WTC11 (cell line): ENCODE measurements around the gene EFCAB5. TPM values are rescaled to one million over a fixed set of nuclear protein-coding genes. Genes with fewer than 3 reads are reported as not detected.

ENCODE experiments used
- ATAC-seq: fragments of 200-7000 bp; cut with Tn5 transposase; 2 replicates; pipeline ENCODE4 v1.10.0; 2021; ENCODE audit warnings: mild to moderate bottlenecking, moderate library complexity
- CTCF ChIA-PET: fragments of 300-600 bp; sonication (Branson Sonifier 250); formaldehyde crosslinking; loops from one replicate; lab custom pipeline; 2021; ENCODE audit warnings: antibody characterized with exemption; lab: Charles Lee
- POLR2A ChIA-PET: fragments of 350-600 bp; sonication (Branson Sonifier 250); formaldehyde crosslinking; loops from one replicate; lab custom pipeline; 2021; ENCODE audit warnings: antibody characterized with exemption; lab: Charles Lee
- DNase-seq: peaks from one replicate; pipeline ENCODE4 v3.0.0; 2021; ENCODE audit warnings: low spot score
- H3K27ac Mint-ChIP-seq: 2 replicates; pipeline ENCODE4 v1.8.0; 2021; ENCODE audit warnings: mixed read lengths
- H3K27me3 Mint-ChIP-seq: 2 replicates; pipeline ENCODE4 v1.8.0; 2021; ENCODE audit warnings: low read depth, mild to moderate bottlenecking, moderate library complexity, mixed read lengths
- H3K36me3 Mint-ChIP-seq: 2 replicates; pipeline ENCODE4 v1.8.0; 2021; ENCODE audit warnings: mixed read lengths
- H3K4me1 Mint-ChIP-seq: 2 replicates; pipeline ENCODE4 v1.8.0; 2022; ENCODE audit warnings: mixed read lengths
- H3K4me3 Mint-ChIP-seq: 2 replicates; pipeline ENCODE4 v1.8.0; 2021; ENCODE audit warnings: mild to moderate bottlenecking, moderate library complexity, mixed read lengths
- H3K9me3 Mint-ChIP-seq: 2 replicates; pipeline ENCODE4 v1.8.0; 2021; ENCODE audit warnings: mixed read lengths
- ATF1 ChIP-seq: sonication (generic); formaldehyde crosslinking; IDR thresholded peaks from 2 replicates; pipeline ENCODE4 v1.8.1; 2023; ENCODE audit warnings: mild to moderate bottlenecking, moderate library complexity, missing genetic modification reagents
- CBFB ChIP-seq: sonication (generic); formaldehyde crosslinking; IDR thresholded peaks from 2 replicates; pipeline ENCODE4 v1.8.1; 2022; ENCODE audit warnings: mild to moderate bottlenecking, low read depth, missing genetic modification reagents
- CREM ChIP-seq: sonication (generic); formaldehyde crosslinking; IDR thresholded peaks from 2 replicates; pipeline ENCODE4 v1.8.1; 2022; ENCODE audit warnings: mild to moderate bottlenecking, missing genetic modification reagents, moderate library complexity
- ESRRA ChIP-seq: sonication (generic); formaldehyde crosslinking; IDR thresholded peaks from 2 replicates; pipeline ENCODE4 v1.8.1; 2022; ENCODE audit warnings: mild to moderate bottlenecking, missing genetic modification reagents, borderline replicate concordance
- ETV6 ChIP-seq: sonication (generic); formaldehyde crosslinking; IDR thresholded peaks from 2 replicates; pipeline ENCODE4 v1.8.1; 2022; ENCODE audit warnings: mild to moderate bottlenecking, missing genetic modification reagents
- FOXJ3 ChIP-seq: sonication (generic); formaldehyde crosslinking; IDR thresholded peaks from 2 replicates; pipeline ENCODE4 v1.9.0; 2021; ENCODE audit warnings: missing genetic modification reagents, mild to moderate bottlenecking, borderline replicate concordance
- FOXK1 ChIP-seq: sonication (generic); formaldehyde crosslinking; IDR thresholded peaks from 2 replicates; pipeline ENCODE4 v1.8.0; 2022; ENCODE audit warnings: mild to moderate bottlenecking, moderate library complexity, missing genetic modification reagents
- GABPB1 ChIP-seq: sonication (generic); formaldehyde crosslinking; IDR thresholded peaks from 2 replicates; pipeline ENCODE4 v1.8.1; 2023; ENCODE audit warnings: mild to moderate bottlenecking, missing genetic modification reagents
- GRHL2 ChIP-seq: fragments of 250-450 bp; sonication (Bioruptor Pico); IDR thresholded peaks from 2 replicates; pipeline ENCODE4 v1.8.0; 2022; ENCODE audit warnings: mild to moderate bottlenecking, moderate library complexity; ENCODE audit not compliant: insufficient replicate concordance, severe bottlenecking
- MXD4 ChIP-seq: fragments of 250-450 bp; sonication (Bioruptor Pico); IDR thresholded peaks from 2 replicates; pipeline ENCODE4 v1.8.0; 2021; ENCODE audit warnings: mild to moderate bottlenecking, moderate library complexity, borderline replicate concordance
- NFE2L1 ChIP-seq: sonication (generic); formaldehyde crosslinking; IDR thresholded peaks from 2 replicates; pipeline ENCODE4 v1.8.1; 2023; ENCODE audit warnings: missing genetic modification reagents
- NR1H2 ChIP-seq: sonication (generic); formaldehyde crosslinking; IDR thresholded peaks from 2 replicates; pipeline ENCODE4 v1.9.0; 2021; ENCODE audit warnings: mild to moderate bottlenecking, moderate library complexity, missing genetic modification reagents
- NR3C1 ChIP-seq: sonication (generic); formaldehyde crosslinking; conservative IDR thresholded peaks from 2 replicates; pipeline ENCODE4 v1.8.1; 2023; ENCODE audit warnings: low read depth, mild to moderate bottlenecking, missing genetic modification reagents
- RORB ChIP-seq: fragments of 250-450 bp; sonication (Bioruptor Pico); IDR thresholded peaks from 2 replicates; pipeline ENCODE4 v1.9.0; 2021; ENCODE audit warnings: mild to moderate bottlenecking
- SOX15 ChIP-seq: fragments of 250-450 bp; sonication (Bioruptor Pico); IDR thresholded peaks from 2 replicates; pipeline ENCODE4 v1.9.0; 2021; ENCODE audit warnings: mild to moderate bottlenecking
- TEAD4 ChIP-seq: sonication (generic); formaldehyde crosslinking; IDR thresholded peaks from 2 replicates; pipeline ENCODE4 v1.8.0; 2022; ENCODE audit warnings: mild to moderate bottlenecking, missing genetic modification reagents
- ZMAT4 ChIP-seq: fragments of 250-450 bp; sonication (Bioruptor Pico); IDR thresholded peaks from 2 replicates; pipeline ENCODE4 v1.9.0; 2021; ENCODE audit warnings: mild to moderate bottlenecking
- ZNF396 ChIP-seq: fragments of 250-450 bp; sonication (Bioruptor Pico); IDR thresholded peaks from 2 replicates; pipeline ENCODE4 v1.8.0; 2021; ENCODE audit warnings: mild to moderate bottlenecking, moderate library complexity, borderline replicate concordance
- ZNF423 ChIP-seq: fragments of 250-450 bp; sonication (Bioruptor Pico); IDR thresholded peaks from 2 replicates; pipeline ENCODE4 v2.1.2; 2022; ENCODE audit warnings: mild to moderate bottlenecking, moderate library complexity
- ZNF425 ChIP-seq: fragments of 250-450 bp; sonication (Bioruptor Pico); conservative IDR thresholded peaks from 2 replicates; pipeline ENCODE4 v1.9.0; 2021; ENCODE audit warnings: mild to moderate bottlenecking
- ZNF512 ChIP-seq: sonication (generic); formaldehyde crosslinking; IDR thresholded peaks from 2 replicates; pipeline ENCODE4 v1.8.1; 2022; ENCODE audit warnings: missing genetic modification reagents, borderline replicate concordance
- total RNA-seq: library from RNA; stranded (reverse); gene quantifications from 3 replicates; pipeline ENCODE4 v1.2.3, GENCODE V29; 2021
- TF ChIP-seq, protein P1 (sequence below): sonication (generic); formaldehyde crosslinking; IDR thresholded peaks from 2 replicates; pipeline ENCODE4 v1.8.0; 2022; ENCODE audit warnings: mild to moderate bottlenecking, missing genetic modification reagents
- TF ChIP-seq, protein P2 (sequence below): sonication (generic); formaldehyde crosslinking; IDR thresholded peaks from 2 replicates; pipeline ENCODE4 v1.8.1; 2022; ENCODE audit warnings: mild to moderate bottlenecking, missing genetic modification reagents, moderate library complexity, borderline replicate concordance

Gene EFCAB5
- total RNA-seq, 1 experiment from 2014 or later, result 0.59 TPM

- TF ChIP-seq, protein P1, sequence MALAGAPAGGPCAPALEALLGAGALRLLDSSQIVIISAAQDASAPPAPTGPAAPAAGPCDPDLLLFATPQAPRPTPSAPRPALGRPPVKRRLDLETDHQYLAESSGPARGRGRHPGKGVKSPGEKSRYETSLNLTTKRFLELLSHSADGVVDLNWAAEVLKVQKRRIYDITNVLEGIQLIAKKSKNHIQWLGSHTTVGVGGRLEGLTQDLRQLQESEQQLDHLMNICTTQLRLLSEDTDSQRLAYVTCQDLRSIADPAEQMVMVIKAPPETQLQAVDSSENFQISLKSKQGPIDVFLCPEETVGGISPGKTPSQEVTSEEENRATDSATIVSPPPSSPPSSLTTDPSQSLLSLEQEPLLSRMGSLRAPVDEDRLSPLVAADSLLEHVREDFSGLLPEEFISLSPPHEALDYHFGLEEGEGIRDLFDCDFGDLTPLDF (CRISPR knock-in tag), result no peak
- TF ChIP-seq ZNF423 (CRISPR knock-in tag) (no peak), FOXK1 (CRISPR knock-in tag) (no peak), NFE2L1 (CRISPR knock-in tag) (no peak), TEAD4 (CRISPR knock-in tag) (no peak)
Observed at GRCh38 chr17:29959658-29960337, 18.4 kb downstream of the EFCAB5 start (continued).

- no peak for DNase-seq
- Mint-ChIP-seq H3K4me1 (peaks cover 10% of the 10 kb centered on the region), H3K36me3 (peaks cover 3% of the 10 kb centered on the region), H3K9me3 (peaks cover 29% of the 10 kb centered on the region), H3K27ac (no peak overlapping the region), H3K27me3 (no peaks in the 10 kb centered on the region; the same call in 1 of the 2 replicates), H3K4me3 (no peak overlapping the region)
- no peak for ATAC-seq
- CTCF ChIA-PET, result interaction anchor here (0.8 to 1.0 kb wide), 2 partner anchors 32 to 131 kb away, joined by 5 read pairs; no protein-coding TSS in a partner anchor
- TF ChIP-seq, protein P2, sequence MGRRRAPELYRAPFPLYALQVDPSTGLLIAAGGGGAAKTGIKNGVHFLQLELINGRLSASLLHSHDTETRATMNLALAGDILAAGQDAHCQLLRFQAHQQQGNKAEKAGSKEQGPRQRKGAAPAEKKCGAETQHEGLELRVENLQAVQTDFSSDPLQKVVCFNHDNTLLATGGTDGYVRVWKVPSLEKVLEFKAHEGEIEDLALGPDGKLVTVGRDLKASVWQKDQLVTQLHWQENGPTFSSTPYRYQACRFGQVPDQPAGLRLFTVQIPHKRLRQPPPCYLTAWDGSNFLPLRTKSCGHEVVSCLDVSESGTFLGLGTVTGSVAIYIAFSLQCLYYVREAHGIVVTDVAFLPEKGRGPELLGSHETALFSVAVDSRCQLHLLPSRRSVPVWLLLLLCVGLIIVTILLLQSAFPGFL (CRISPR knock-in tag), result no peak
- TF ChIP-seq CBFB (CRISPR knock-in tag) (no peak), SOX15 (CRISPR knock-in tag) (no peak)
- POLR2A ChIA-PET, result interaction anchor here (0.6 kb wide), 1 partner anchor 55 kb away, joined by 3 read pairs; no protein-coding TSS in a partner anchor
Observed at GRCh38 chr17:29962656-29963055, 21.2 kb downstream of the EFCAB5 start.

- POLR2A ChIA-PET, result no interaction called here
- Mint-ChIP-seq H3K4me3 (no peak overlapping the region), H3K36me3 (no peaks in the 10 kb centered on the region), H3K9me3 (peaks cover 14% of the 10 kb centered on the region), H3K4me1 (no peaks in the 10 kb centered on the region), H3K27me3 (no peaks in the 10 kb centered on the region; the same call in 1 of the 2 replicates), H3K27ac (no peak overlapping the region)
- CTCF ChIA-PET, result interaction anchor here (1.4 kb wide), 1 partner anchor 37 kb away, joined by 3 read pairs; no protein-coding TSS in a partner anchor
- no peak for TF ChIP-seq NR3C1
- TF ChIP-seq RORB (CRISPR knock-in tag), result no peak
- no peak for TF ChIP-seq FOXJ3 (CRISPR knock-in tag)
- TF ChIP-seq ZNF425 (CRISPR knock-in tag), result no peak
- no peak for TF ChIP-seq ETV6 (CRISPR knock-in tag)
- TF ChIP-seq ZNF396, result no peak
- DNase-seq (no peak), ATAC-seq (no peak)
Observed at GRCh38 chr17:29968271-29968670, 26.8 kb downstream of the EFCAB5 start.

DNA sequence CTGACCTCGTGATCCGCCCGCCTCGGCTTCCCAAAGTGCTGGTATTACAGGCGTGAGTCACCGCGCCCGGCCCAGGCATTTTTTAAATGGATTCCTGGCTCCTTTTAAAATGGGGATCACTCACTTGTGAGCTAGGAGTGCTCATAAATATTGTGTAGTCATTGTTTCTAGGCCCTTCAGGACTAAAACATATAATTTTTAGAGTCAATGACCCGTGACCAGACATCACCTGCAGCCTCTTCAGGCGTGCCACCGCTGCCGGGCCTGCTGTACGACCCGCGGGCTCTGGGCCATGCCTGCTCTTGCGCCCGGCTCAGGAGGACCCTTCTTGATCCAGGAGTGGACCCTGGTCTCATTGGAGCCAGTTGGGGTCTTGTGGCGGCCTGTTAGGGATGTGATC, 30.8 kb downstream of the EFCAB5 start:
- H3K9me3 Mint-ChIP-seq, result no peaks in the 10 kb centered on the region
- H3K36me3 Mint-ChIP-seq, result no peaks in the 10 kb centered on the region
- H3K27ac Mint-ChIP-seq, result no peak overlapping the region
- POLR2A ChIA-PET, result no interaction called here
- no peak overlapping the region for H3K4me3 Mint-ChIP-seq
- H3K27me3 Mint-ChIP-seq, result no peaks in the 10 kb centered on the region; the same call in 1 of the 2 replicates
- no peaks in the 10 kb centered on the region for H3K4me1 Mint-ChIP-seq
- no peak for ATAC-seq
- no peak for DNase-seq
- CTCF ChIA-PET, result interaction anchor here (1.0 kb wide), 2 partner anchors 121 to 123 kb away, joined by 3 to 6 read pairs; no protein-coding TSS in a partner anchor
- no peak for TF ChIP-seq ZNF512
- no peak for TF ChIP-seq GABPB1 (CRISPR knock-in tag)
- no peak for TF ChIP-seq SOX15 (CRISPR knock-in tag)
- no peak for TF ChIP-seq ATF1 (CRISPR knock-in tag)
- TF ChIP-seq GRHL2, result no peak
- TF ChIP-seq ZNF423 (CRISPR knock-in tag), result no peak
- no peak for TF ChIP-seq CREM (CRISPR knock-in tag)
- no peak for TF ChIP-seq TEAD4 (CRISPR knock-in tag)
- no peak for TF ChIP-seq NR1H2
- TF ChIP-seq ZMAT4, result no peak
- TF ChIP-seq ESRRA (CRISPR knock-in tag), result no peak
- TF ChIP-seq MXD4 (CRISPR knock-in tag), result no peak
